Measurements from ENCODE around the gene TLE4. TPM values are rescaled to one million over a fixed set of nuclear protein-coding genes. Genes with fewer than 3 reads are reported as not detected.
"Not testable (repeated sequence)": the region's sequence is repeated elsewhere in the genome, so short reads cannot be mapped to it uniquely, and the experiment has no call there.

Gene TLE4
- polyA plus RNA-seq, 3 donors = 21.0 to 107 (median 21.7) TPM

- TF ChIP-seq, protein P1, sequence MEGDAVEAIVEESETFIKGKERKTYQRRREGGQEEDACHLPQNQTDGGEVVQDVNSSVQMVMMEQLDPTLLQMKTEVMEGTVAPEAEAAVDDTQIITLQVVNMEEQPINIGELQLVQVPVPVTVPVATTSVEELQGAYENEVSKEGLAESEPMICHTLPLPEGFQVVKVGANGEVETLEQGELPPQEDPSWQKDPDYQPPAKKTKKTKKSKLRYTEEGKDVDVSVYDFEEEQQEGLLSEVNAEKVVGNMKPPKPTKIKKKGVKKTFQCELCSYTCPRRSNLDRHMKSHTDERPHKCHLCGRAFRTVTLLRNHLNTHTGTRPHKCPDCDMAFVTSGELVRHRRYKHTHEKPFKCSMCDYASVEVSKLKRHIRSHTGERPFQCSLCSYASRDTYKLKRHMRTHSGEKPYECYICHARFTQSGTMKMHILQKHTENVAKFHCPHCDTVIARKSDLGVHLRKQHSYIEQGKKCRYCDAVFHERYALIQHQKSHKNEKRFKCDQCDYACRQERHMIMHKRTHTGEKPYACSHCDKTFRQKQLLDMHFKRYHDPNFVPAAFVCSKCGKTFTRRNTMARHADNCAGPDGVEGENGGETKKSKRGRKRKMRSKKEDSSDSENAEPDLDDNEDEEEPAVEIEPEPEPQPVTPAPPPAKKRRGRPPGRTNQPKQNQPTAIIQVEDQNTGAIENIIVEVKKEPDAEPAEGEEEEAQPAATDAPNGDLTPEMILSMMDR (IDR thresholded peaks at IDR 0.05) = no peak
- no peak overlapping the region for H3K9ac ChIP-seq (ENCODE audit: insufficient read depth, low read length, poor library complexity, severe bottlenecking)
- Mint-ChIP-seq H3K27ac (no peak overlapping the region), H3K4me1 (peaks cover 33% of the 10 kb centered on the region), H3K9me3 (peaks cover 0 to 7% (median 4%) of the 10 kb centered on the region in 7 donors), H3K4me3 (no peak overlapping the region), H3K27me3 (ENCODE audit: low read depth in 3 of 3) (no peaks in the 10 kb centered on the region), H3K36me3 (peaks cover 32 to 34% of the 10 kb centered on the region in 2 donors)
- no CpG with 5 or more reads among the region's 5 CpGs for whole genome bisulfite sequencing (ENCODE audit: insufficient coverage)
- H3K9me3 ChIP-seq (replicated peaks in 1 of 2; ENCODE audit: control insufficient read depth in 1 of 2, insufficient read depth in 1 of 2, low read length in 2 of 2) = no peaks in the 10 kb centered on the region
- H3K4me1 ChIP-seq (ENCODE audit: control insufficient read depth in 1 of 2, insufficient read depth in 2 of 2, low read length in 2 of 2) = peaks cover 19 to 43% of the 10 kb centered on the region in 2 donors
- no peak overlapping the region for H3K4me2 ChIP-seq (replicated peaks; ENCODE audit: extremely low read depth, low read length, poor library complexity, severe bottlenecking)
- H3K36me3 ChIP-seq (replicated peaks in 1 of 2; ENCODE audit: control insufficient read depth in 1 of 2, insufficient read depth in 2 of 2, low read length in 2 of 2) = peaks cover 3 to 33% of the 10 kb centered on the region in 2 donors
- H2AFZ ChIP-seq (ENCODE audit: insufficient read depth, low read depth, low read length, poor library complexity, severe bottlenecking) = no peak overlapping the region
- H4K20me1 ChIP-seq (ENCODE audit: insufficient read depth, low read length) = peaks cover 55% of the 10 kb centered on the region
- H3K27me3 ChIP-seq (ENCODE audit: control insufficient read depth in 2 of 2, insufficient read depth in 2 of 2, low read length in 2 of 2) = no peaks in the 10 kb centered on the region
- no peak overlapping the region for H3K4me3 ChIP-seq (replicated peaks in 1 of 3; ENCODE audit: low read depth in 2 of 3, low read length in 3 of 3)
- H3K79me2 ChIP-seq (ENCODE audit: insufficient read depth, low read length) = peaks cover 100% of the 10 kb centered on the region
- DNase-seq = no peak
- intact Hi-C loops (cut with micrococcal nuclease) = no loop called here
- H3K27ac ChIP-seq (ENCODE audit: low read depth in 1 of 2, low read length in 2 of 2) = peak overlapping the region in 1 of 2 donors; percentile 38
Observed at GRCh38 chr9:79604921-79605562, 33.3 kb downstream of the TLE4 start.

DNA sequence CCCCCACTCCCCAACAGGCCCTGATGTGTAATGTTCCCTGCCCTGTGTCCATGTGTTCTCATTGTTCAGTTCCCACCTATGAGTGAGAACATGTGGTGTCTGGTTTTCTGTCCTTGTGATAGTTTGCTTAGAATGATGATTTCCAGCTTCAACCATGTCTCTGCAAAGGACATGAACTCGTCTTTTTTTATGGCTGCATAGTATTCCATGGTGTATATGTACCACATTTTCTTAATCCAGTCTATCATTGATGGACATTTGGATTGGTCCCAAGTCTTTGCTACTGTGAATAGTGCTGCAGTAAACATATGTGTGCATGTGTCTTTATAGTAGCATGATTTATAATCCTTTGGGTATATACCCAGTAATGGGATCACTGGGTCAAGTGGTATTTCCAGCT lies 34.8 kb downstream of the TLE4 start:
- H4K20me1 ChIP-seq (ENCODE audit: insufficient read depth, low read length) = peaks cover 41% of the 10 kb centered on the region
- H3K9me3 Mint-ChIP-seq; intact Hi-C loops (cut with micrococcal nuclease); H2AFZ ChIP-seq (ENCODE audit: insufficient read depth, low read depth, low read length, poor library complexity, severe bottlenecking); H3K4me3 ChIP-seq (replicated peaks in 1 of 3; ENCODE audit: low read depth in 2 of 3, low read length in 3 of 3); H3K4me2 ChIP-seq (replicated peaks; ENCODE audit: extremely low read depth, low read length, poor library complexity, severe bottlenecking); H3K27ac Mint-ChIP-seq; H3K27me3 Mint-ChIP-seq (ENCODE audit: low read depth in 3 of 3); H3K27me3 ChIP-seq (ENCODE audit: control insufficient read depth in 2 of 2, insufficient read depth in 2 of 2, low read length in 2 of 2); H3K9me3 ChIP-seq (replicated peaks in 1 of 2; ENCODE audit: control insufficient read depth in 1 of 2, insufficient read depth in 1 of 2, low read length in 2 of 2); DNase-seq; H3K27ac ChIP-seq (ENCODE audit: low read depth in 1 of 2, low read length in 2 of 2); H3K4me3 Mint-ChIP-seq; H3K9ac ChIP-seq (ENCODE audit: insufficient read depth, low read length, poor library complexity, severe bottlenecking): not testable (repeated sequence)
- H3K4me1 ChIP-seq (ENCODE audit: control insufficient read depth in 1 of 2, insufficient read depth in 2 of 2, low read length in 2 of 2) = peaks cover 32 to 58% of the 10 kb centered on the region in 2 donors
- no CpG with 5 or more reads among the region's 1 CpG for WGBS (ENCODE audit: insufficient coverage)
- H3K36me3 ChIP-seq (replicated peaks in 1 of 2; ENCODE audit: control insufficient read depth in 1 of 2, insufficient read depth in 2 of 2, low read length in 2 of 2) = peaks cover 0 to 30% of the 10 kb centered on the region in 2 donors
- Mint-ChIP-seq H3K4me1 (peaks cover 43% of the 10 kb centered on the region), H3K36me3 (peaks cover 22 to 24% of the 10 kb centered on the region in 2 donors)
- peaks cover 94% of the 10 kb centered on the region for H3K79me2 ChIP-seq (ENCODE audit: insufficient read depth, low read length)

All from CD14-positive monocyte (primary cell).